Measurements from ENCODE around the gene SMAD9. TPM values are rescaled to one million over a fixed set of nuclear protein-coding genes. Genes with fewer than 3 reads are reported as not detected.

Gene SMAD9
- total RNA-seq, 1 experiment from 2014 or later = 0.19 TPM

DNA sequence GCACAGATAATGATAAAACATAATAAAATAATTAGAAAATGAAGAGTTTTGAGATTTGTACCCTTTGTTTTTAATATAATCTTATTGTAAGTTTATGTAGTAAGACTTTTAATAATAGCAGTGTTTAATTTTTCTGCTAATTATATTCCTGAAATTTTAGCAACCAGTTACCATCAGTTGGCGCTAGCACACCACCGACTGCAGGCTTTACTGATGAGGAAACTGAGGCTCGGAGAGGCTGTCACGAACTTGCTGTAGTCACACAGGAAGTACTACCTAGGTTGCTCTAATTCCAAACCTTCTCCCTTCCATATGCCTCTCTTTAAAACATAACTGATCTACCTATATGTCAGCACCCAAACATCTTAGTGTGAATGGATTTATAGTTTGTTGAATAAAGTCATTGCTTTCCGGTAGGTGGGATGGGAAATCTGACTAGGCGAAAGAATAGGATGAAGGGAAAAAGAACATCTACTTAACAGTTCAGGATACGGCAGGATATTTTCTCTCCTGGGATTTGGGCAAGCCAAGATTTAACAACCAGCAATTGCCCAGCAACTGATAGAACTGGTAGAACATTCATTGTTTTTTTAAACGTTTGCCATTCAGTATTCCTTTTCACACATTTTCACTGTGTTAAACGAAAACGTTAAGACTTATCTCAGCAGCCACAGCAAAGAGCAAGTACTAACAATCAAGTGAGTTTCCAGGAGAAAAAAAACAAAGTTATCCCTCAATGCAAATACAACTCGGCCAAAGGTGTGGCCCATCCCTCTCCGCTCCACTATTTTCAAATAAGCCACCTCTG lies 101.8 kb downstream of the SMAD9 start:
- H3K9ac ChIP-seq (ENCODE audit: low read length) = peak overlapping the region; percentile 92
- H3K4me2 ChIP-seq (ENCODE audit: low read depth, low read length, poor library complexity, severe bottlenecking) = peak overlapping the region; percentile 96
- H3K27me3 ChIP-seq (ENCODE audit: low read length) = no peaks in the 10 kb centered on the region
- 0 out of 2 replicates have a peak, but pooled peaks cover 8% of the 10 kb centered on the region for H3K36me3 ChIP-seq (ENCODE audit: insufficient read depth, low read length)
- peak overlapping the region; percentile 97 for H2AFZ ChIP-seq (ENCODE audit: low read length)
- peak overlapping the region; percentile 85 for H3K4me3 ChIP-seq (ENCODE audit: low read length)
- no peaks in the 10 kb centered on the region for H4K20me1 ChIP-seq (ENCODE audit: insufficient read depth, low read depth, low read length)
- H3K4me1 ChIP-seq (ENCODE audit: low read length) = peaks cover 44% of the 10 kb centered on the region
- no peak overlapping the region for H3K27ac ChIP-seq (ENCODE audit: low read length)
- H3K9me2 ChIP-seq (replicated peaks; ENCODE audit: insufficient read depth, low read length) = no peaks in the 10 kb centered on the region
- H3K79me2 ChIP-seq (ENCODE audit: low read length) = peaks cover 40% of the 10 kb centered on the region
- DNase-seq = peak; percentile 65
- H3K9me3 ChIP-seq (ENCODE audit: low read length) = no peaks in the 10 kb centered on the region

- Histone ChIP-seq H3K4me2 (ENCODE audit: low read depth, low read length, poor library complexity, severe bottlenecking) (no peak overlapping the region), H3K36me3 (ENCODE audit: insufficient read depth, low read length) (no peaks in the 10 kb centered on the region), H3K79me2 (ENCODE audit: low read length) (peaks cover 8% of the 10 kb centered on the region), H3K27me3 (ENCODE audit: low read length) (no peaks in the 10 kb centered on the region), H3K9me2 (replicated peaks; ENCODE audit: insufficient read depth, low read length) (no peaks in the 10 kb centered on the region), H3K27ac (ENCODE audit: low read length) (no peak overlapping the region), H3K4me1 (ENCODE audit: low read length) (peaks cover 12% of the 10 kb centered on the region), H3K4me3 (ENCODE audit: low read length) (no peak overlapping the region), H3K9me3 (ENCODE audit: low read length) (no peaks in the 10 kb centered on the region), H4K20me1 (ENCODE audit: insufficient read depth, low read depth, low read length) (no peaks in the 10 kb centered on the region), H3K9ac (ENCODE audit: low read length) (no peak overlapping the region), H2AFZ (ENCODE audit: low read length) (no peak overlapping the region)
- peak; percentile 71 for DNase-seq
These were observed 105.0 kb downstream of the SMAD9 start for GRCh38 chr13:36815062-36815461.

GRCh38 chr13:36814465-36814864 lies 105.6 kb downstream of the SMAD9 start:
- H4K20me1 ChIP-seq (ENCODE audit: insufficient read depth, low read depth, low read length) = no peaks in the 10 kb centered on the region
- no peaks in the 10 kb centered on the region for H3K9me2 ChIP-seq (replicated peaks; ENCODE audit: insufficient read depth, low read length)
- H3K27ac ChIP-seq (ENCODE audit: low read length) = no peak overlapping the region
- no peaks in the 10 kb centered on the region for H3K27me3 ChIP-seq (ENCODE audit: low read length)
- H2AFZ ChIP-seq (ENCODE audit: low read length) = no peak overlapping the region
- H3K79me2 ChIP-seq (ENCODE audit: low read length) = peaks cover 2% of the 10 kb centered on the region
- H3K9ac ChIP-seq (ENCODE audit: low read length) = no peak overlapping the region
- no peak overlapping the region for H3K4me2 ChIP-seq (ENCODE audit: low read depth, low read length, poor library complexity, severe bottlenecking)
- no peak for DNase-seq
- H3K36me3 ChIP-seq (ENCODE audit: insufficient read depth, low read length) = no peaks in the 10 kb centered on the region
- H3K4me1 ChIP-seq (ENCODE audit: low read length) = peaks cover 8% of the 10 kb centered on the region
- no peaks in the 10 kb centered on the region for H3K9me3 ChIP-seq (ENCODE audit: low read length)
- no peak overlapping the region for H3K4me3 ChIP-seq (ENCODE audit: low read length)

GRCh38 chr13:36813225-36813624 lies 106.8 kb downstream of the SMAD9 start:
- Histone ChIP-seq H3K9me3 (ENCODE audit: low read length) (no peaks in the 10 kb centered on the region), H3K4me3 (ENCODE audit: low read length) (no peak overlapping the region), H3K4me2 (ENCODE audit: low read depth, low read length, poor library complexity, severe bottlenecking) (no peak overlapping the region), H3K36me3 (ENCODE audit: insufficient read depth, low read length) (no peaks in the 10 kb centered on the region), H3K79me2 (ENCODE audit: low read length) (no peaks in the 10 kb centered on the region), H3K4me1 (ENCODE audit: low read length) (peaks cover 3% of the 10 kb centered on the region), H4K20me1 (ENCODE audit: insufficient read depth, low read depth, low read length) (no peaks in the 10 kb centered on the region), H3K9me2 (replicated peaks; ENCODE audit: insufficient read depth, low read length) (no peaks in the 10 kb centered on the region), H3K27ac (ENCODE audit: low read length) (no peak overlapping the region), H3K27me3 (ENCODE audit: low read length) (no peaks in the 10 kb centered on the region), H3K9ac (ENCODE audit: low read length) (no peak overlapping the region), H2AFZ (ENCODE audit: low read length) (no peak overlapping the region)
- no peak for DNase-seq

- Histone ChIP-seq H2AFZ (ENCODE audit: low read length) (no peak overlapping the region), H4K20me1 (ENCODE audit: insufficient read depth, low read depth, low read length) (no peaks in the 10 kb centered on the region), H3K27ac (ENCODE audit: low read length) (no peak overlapping the region), H3K4me3 (ENCODE audit: low read length) (no peak overlapping the region), H3K4me1 (ENCODE audit: low read length) (peaks cover 45% of the 10 kb centered on the region), H3K9ac (ENCODE audit: low read length) (no peak overlapping the region), H3K9me3 (ENCODE audit: low read length) (no peaks in the 10 kb centered on the region), H3K27me3 (ENCODE audit: low read length) (no peaks in the 10 kb centered on the region), H3K9me2 (replicated peaks; ENCODE audit: insufficient read depth, low read length) (no peaks in the 10 kb centered on the region), H3K36me3 (ENCODE audit: insufficient read depth, low read length) (no peaks in the 10 kb centered on the region), H3K79me2 (ENCODE audit: low read length) (no peaks in the 10 kb centered on the region), H3K4me2 (ENCODE audit: low read depth, low read length, poor library complexity, severe bottlenecking) (no peak overlapping the region)
- DNase-seq = no peak
These were observed 112.4 kb downstream of the SMAD9 start for GRCh38 chr13:36807616-36808015.

DNA sequence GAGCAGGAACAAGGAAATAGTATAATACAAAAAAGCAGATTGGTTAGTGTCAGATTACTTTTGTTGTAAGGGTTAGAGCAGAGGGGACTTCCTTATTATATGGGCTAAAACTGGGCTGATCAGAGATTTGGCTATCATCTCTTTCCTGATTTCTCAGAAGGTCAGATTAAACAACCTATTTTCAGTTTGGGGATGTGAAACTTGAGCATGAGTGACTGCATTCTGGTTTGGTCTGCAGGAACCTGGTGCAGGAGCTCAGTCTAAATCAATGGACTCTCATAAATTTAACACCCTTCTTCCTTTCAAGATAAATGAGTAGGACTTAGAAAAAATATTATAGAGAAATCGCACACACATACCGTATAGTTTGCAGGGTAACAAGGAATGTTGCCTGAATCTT lies 113.9 kb downstream of the SMAD9 start:
- peak overlapping the region; percentile 71 for H2AFZ ChIP-seq (ENCODE audit: low read length)
- no peaks in the 10 kb centered on the region for H3K27me3 ChIP-seq (ENCODE audit: low read length)
- peaks cover 45% of the 10 kb centered on the region for H3K4me1 ChIP-seq (ENCODE audit: low read length)
- H3K9me2 ChIP-seq (replicated peaks; ENCODE audit: insufficient read depth, low read length) = no peaks in the 10 kb centered on the region
- H3K9ac ChIP-seq (ENCODE audit: low read length) = peak overlapping the region; percentile 56
- H3K27ac ChIP-seq (ENCODE audit: low read length) = peak overlapping the region; percentile 97
- H3K36me3 ChIP-seq (ENCODE audit: insufficient read depth, low read length) = no peaks in the 10 kb centered on the region
- H3K79me2 ChIP-seq (ENCODE audit: low read length) = no peaks in the 10 kb centered on the region
- peak overlapping the region; percentile 57 for H3K4me3 ChIP-seq (ENCODE audit: low read length)
- H3K9me3 ChIP-seq (ENCODE audit: low read length) = no peaks in the 10 kb centered on the region
- H4K20me1 ChIP-seq (ENCODE audit: insufficient read depth, low read depth, low read length) = no peaks in the 10 kb centered on the region
- peak overlapping the region; percentile 95 for H3K4me2 ChIP-seq (ENCODE audit: low read depth, low read length, poor library complexity, severe bottlenecking)
- DNase-seq = peak; percentile 93

- no peaks in the 10 kb centered on the region for H3K27me3 ChIP-seq (ENCODE audit: low read length)
- no peaks in the 10 kb centered on the region for H3K9me2 ChIP-seq (replicated peaks; ENCODE audit: insufficient read depth, low read length)
- H4K20me1 ChIP-seq (ENCODE audit: insufficient read depth, low read depth, low read length) = no peaks in the 10 kb centered on the region
- no peaks in the 10 kb centered on the region for H3K36me3 ChIP-seq (ENCODE audit: insufficient read depth, low read length)
- H3K4me1 ChIP-seq (ENCODE audit: low read length) = peaks cover 45% of the 10 kb centered on the region
- DNase-seq = no peak
- peak overlapping the region; percentile 56 for H3K9ac ChIP-seq (ENCODE audit: low read length)
- H3K9me3 ChIP-seq (ENCODE audit: low read length) = no peaks in the 10 kb centered on the region
- H2AFZ ChIP-seq (ENCODE audit: low read length) = peak overlapping the region; percentile 71; the same call in 1 of the 2 replicates
- peak overlapping the region; percentile 95 for H3K4me2 ChIP-seq (ENCODE audit: low read depth, low read length, poor library complexity, severe bottlenecking)
- peak overlapping the region; percentile 57; the same call in 1 of the 2 replicates for H3K4me3 ChIP-seq (ENCODE audit: low read length)
- H3K27ac ChIP-seq (ENCODE audit: low read length) = peak overlapping the region; percentile 97
- no peaks in the 10 kb centered on the region for H3K79me2 ChIP-seq (ENCODE audit: low read length)
These were observed 115.5 kb downstream of the SMAD9 start for GRCh38 chr13:36804588-36804987.

- Histone ChIP-seq H3K4me3 (ENCODE audit: low read length) (no peak overlapping the region), H3K9ac (ENCODE audit: low read length) (no peak overlapping the region), H3K27ac (ENCODE audit: low read length) (no peak overlapping the region), H3K9me2 (replicated peaks; ENCODE audit: insufficient read depth, low read length) (no peaks in the 10 kb centered on the region), H4K20me1 (ENCODE audit: insufficient read depth, low read depth, low read length) (no peaks in the 10 kb centered on the region), H3K36me3 (ENCODE audit: insufficient read depth, low read length) (no peaks in the 10 kb centered on the region), H3K4me1 (ENCODE audit: low read length) (peaks cover 32% of the 10 kb centered on the region), H3K79me2 (ENCODE audit: low read length) (no peaks in the 10 kb centered on the region), H2AFZ (ENCODE audit: low read length) (no peak overlapping the region), H3K9me3 (ENCODE audit: low read length) (no peaks in the 10 kb centered on the region), H3K27me3 (ENCODE audit: low read length) (no peaks in the 10 kb centered on the region), H3K4me2 (ENCODE audit: low read depth, low read length, poor library complexity, severe bottlenecking) (no peak overlapping the region)
- DNase-seq = no peak
These were observed 119.0 kb downstream of the SMAD9 start for GRCh38 chr13:36801035-36801434.

Measured in Karpas-422 (cell line).